22Rv1 (cell line): ENCODE measurements around the gene SLC39A11.
"Not testable (repeated sequence)": the region's sequence is repeated elsewhere in the genome, so short reads cannot be mapped to it uniquely, and the experiment has no call there.

Source experiments
- H3K27ac ChIP-seq: fragments of 450-650 bp; 2 replicates; pipeline ENCODE4 v1.5.1; 2017
- CTCF ChIP-seq: fragments of 450-650 bp; IDR thresholded peaks from 2 replicates; pipeline ENCODE4 v1.5.1; 2017; ENCODE audit warnings: mild to moderate bottlenecking
- ZFX ChIP-seq: fragments of 450-650 bp; IDR thresholded peaks from 2 replicates; pipeline ENCODE4 v1.6.1; 2017; ENCODE audit warnings: antibody characterized with exemption, borderline replicate concordance

The SLC39A11 gene

GRCh38 chr17:73133911-73134649 is 41.6 kb upstream of the SLC39A11 start:
- no peak overlapping the region for H3K27ac ChIP-seq
- TF ChIP-seq CTCF (no peak), ZFX (no peak)

- TF ChIP-seq ZFX (no peak), CTCF (no peak)
- H3K27ac ChIP-seq = no peak overlapping the region
Observed at GRCh38 chr17:73132085-73132492, 39.6 kb upstream of the SLC39A11 start.

- not testable (repeated sequence) for H3K27ac ChIP-seq
Observed at GRCh38 chr17:73131439-73131838, 39.0 kb upstream of the SLC39A11 start.

- no peak for TF ChIP-seq CTCF
- TF ChIP-seq ZFX = no peak
- H3K27ac ChIP-seq = no peak overlapping the region
Observed at GRCh38 chr17:73130977-73131376, 38.5 kb upstream of the SLC39A11 start.

- TF ChIP-seq CTCF (no peak), ZFX (no peak)
- no peak overlapping the region for H3K27ac ChIP-seq
Observed at GRCh38 chr17:73128496-73128895, 36.0 kb upstream of the SLC39A11 start.

GRCh38 chr17:73126716-73127473 is 34.4 kb upstream of the SLC39A11 start:
- H3K27ac ChIP-seq = no peak overlapping the region
- TF ChIP-seq ZFX = no peak
- TF ChIP-seq CTCF = no peak

GRCh38 chr17:73123606-73124320 is 31.3 kb upstream of the SLC39A11 start:
- TF ChIP-seq ZFX = no peak
- no peak for TF ChIP-seq CTCF
- H3K27ac ChIP-seq = no peak overlapping the region
